WTC11 (cell line): ENCODE results near the gene RPS6KA5. TPM values are rescaled to one million over a fixed set of nuclear protein-coding genes. Genes with fewer than 3 reads are reported as not detected.
"Not testable (repeated sequence)": the region's sequence is repeated elsewhere in the genome, so short reads cannot be mapped to it uniquely, and the experiment has no call there.

Experiments used
- ATAC-seq: fragments of 200-7000 bp; cut with Tn5 transposase; 2 replicates; pipeline ENCODE4 v1.10.0; 2021; ENCODE audit warnings: mild to moderate bottlenecking, moderate library complexity
- CTCF ChIA-PET: fragments of 300-600 bp; sonication (Branson Sonifier 250); formaldehyde crosslinking; loops from one replicate; lab custom pipeline; 2021; ENCODE audit warnings: antibody characterized with exemption; lab: Charles Lee
- POLR2A ChIA-PET: fragments of 350-600 bp; sonication (Branson Sonifier 250); formaldehyde crosslinking; loops from one replicate; lab custom pipeline; 2021; ENCODE audit warnings: antibody characterized with exemption; lab: Charles Lee
- DNase-seq: peaks from one replicate; pipeline ENCODE4 v3.0.0; 2021; ENCODE audit warnings: low spot score
- H3K27ac Mint-ChIP-seq: 2 replicates; pipeline ENCODE4 v1.8.0; 2021; ENCODE audit warnings: mixed read lengths
- H3K27me3 Mint-ChIP-seq: 2 replicates; pipeline ENCODE4 v1.8.0; 2021; ENCODE audit warnings: low read depth, mild to moderate bottlenecking, moderate library complexity, mixed read lengths
- H3K36me3 Mint-ChIP-seq: 2 replicates; pipeline ENCODE4 v1.8.0; 2021; ENCODE audit warnings: mixed read lengths
- H3K4me1 Mint-ChIP-seq: 2 replicates; pipeline ENCODE4 v1.8.0; 2022; ENCODE audit warnings: mixed read lengths
- H3K4me3 Mint-ChIP-seq: 2 replicates; pipeline ENCODE4 v1.8.0; 2021; ENCODE audit warnings: mild to moderate bottlenecking, moderate library complexity, mixed read lengths
- H3K9me3 Mint-ChIP-seq: 2 replicates; pipeline ENCODE4 v1.8.0; 2021; ENCODE audit warnings: mixed read lengths
- ARID4B ChIP-seq: sonication (generic); formaldehyde crosslinking; IDR thresholded peaks from 2 replicates; pipeline ENCODE4 v1.8.0; 2023; ENCODE audit warnings: missing genetic modification reagents, mild to moderate bottlenecking, borderline replicate concordance
- CDX4 ChIP-seq: fragments of 250-450 bp; sonication (Bioruptor Pico); IDR thresholded peaks from 2 replicates; pipeline ENCODE4 v1.9.0; 2021; ENCODE audit warnings: moderate library complexity, mild to moderate bottlenecking, inconsistent platforms, borderline replicate concordance
- EMX1 ChIP-seq: fragments of 250-450 bp; sonication (Bioruptor Pico); IDR thresholded peaks from 2 replicates; pipeline ENCODE4 v1.8.0; 2021; ENCODE audit warnings: mild to moderate bottlenecking
- ERG ChIP-seq: fragments of 250-450 bp; sonication (Bioruptor Pico); IDR thresholded peaks from 2 replicates; pipeline ENCODE4 v1.8.0; 2021; ENCODE audit warnings: mild to moderate bottlenecking
- ESRRA ChIP-seq: sonication (generic); formaldehyde crosslinking; IDR thresholded peaks from 2 replicates; pipeline ENCODE4 v1.8.1; 2022; ENCODE audit warnings: mild to moderate bottlenecking, missing genetic modification reagents, borderline replicate concordance
- ETV6 ChIP-seq: sonication (generic); formaldehyde crosslinking; IDR thresholded peaks from 2 replicates; pipeline ENCODE4 v1.8.1; 2022; ENCODE audit warnings: mild to moderate bottlenecking, missing genetic modification reagents
- JAZF1 ChIP-seq: fragments of 250-450 bp; sonication (Bioruptor Pico); IDR thresholded peaks from 2 replicates; pipeline ENCODE4 v1.9.0; 2021; ENCODE audit warnings: moderate library complexity, mild to moderate bottlenecking, inconsistent platforms
- NR3C1 ChIP-seq: sonication (generic); formaldehyde crosslinking; conservative IDR thresholded peaks from 2 replicates; pipeline ENCODE4 v1.8.1; 2023; ENCODE audit warnings: low read depth, mild to moderate bottlenecking, missing genetic modification reagents
- SMAD4 ChIP-seq: sonication (generic); formaldehyde crosslinking; IDR thresholded peaks from 2 replicates; pipeline ENCODE4 v1.8.0; 2022; ENCODE audit warnings: mild to moderate bottlenecking, missing genetic modification reagents
- TEAD4 ChIP-seq: sonication (generic); formaldehyde crosslinking; IDR thresholded peaks from 2 replicates; pipeline ENCODE4 v1.8.0; 2022; ENCODE audit warnings: mild to moderate bottlenecking, missing genetic modification reagents
- USF2 ChIP-seq: sonication (generic); formaldehyde crosslinking; IDR thresholded peaks from 2 replicates; pipeline ENCODE4 v1.8.1; 2023; ENCODE audit warnings: mild to moderate bottlenecking, missing genetic modification reagents, moderate library complexity
- ZNF219 ChIP-seq: sonication (generic); formaldehyde crosslinking; IDR thresholded peaks from 2 replicates; pipeline ENCODE4 v1.8.0; 2023; ENCODE audit warnings: missing genetic modification reagents, mild to moderate bottlenecking, borderline replicate concordance
- ZNF396 ChIP-seq: fragments of 250-450 bp; sonication (Bioruptor Pico); IDR thresholded peaks from 2 replicates; pipeline ENCODE4 v1.8.0; 2021; ENCODE audit warnings: mild to moderate bottlenecking, moderate library complexity, borderline replicate concordance
- ZNF423 ChIP-seq: fragments of 250-450 bp; sonication (Bioruptor Pico); IDR thresholded peaks from 2 replicates; pipeline ENCODE4 v2.1.2; 2022; ENCODE audit warnings: mild to moderate bottlenecking, moderate library complexity
- total RNA-seq: library from RNA; stranded (reverse); gene quantifications from 3 replicates; pipeline ENCODE4 v1.2.3, GENCODE V29; 2021

Gene RPS6KA5
- total RNA-seq, 1 experiment from 2014 or later: 5.2 TPM

GRCh38 chr14:90858511-90858910, 201.9 kb downstream of the RPS6KA5 start (continued):
- TF ChIP-seq ARID4B (CRISPR knock-in tag) (no peak), NR3C1 (no peak), CDX4 (no peak)

GRCh38 chr14:90857866-90858265, 202.6 kb downstream of the RPS6KA5 start:
- no peaks in the 10 kb centered on the region for H3K9me3 Mint-ChIP-seq

GRCh38 chr14:90856115-90856514, 204.3 kb downstream of the RPS6KA5 start:
- not testable (repeated sequence) for H3K4me3 Mint-ChIP-seq, DNase-seq, H3K9me3 Mint-ChIP-seq, ATAC-seq, H3K4me1 Mint-ChIP-seq, H3K36me3 Mint-ChIP-seq, H3K27ac Mint-ChIP-seq, H3K27me3 Mint-ChIP-seq
- POLR2A ChIA-PET: interaction anchor here (0.7 kb wide), 2 partner anchors 18 to 973 kb away, joined by 4 to 7 read pairs; no protein-coding TSS in a partner anchor
- CTCF ChIA-PET: interaction anchor here (0.7 to 1.0 kb wide), 4 partner anchors 9 to 394 kb away, joined by 3 to 5 read pairs (median 4); no protein-coding TSS in a partner anchor

More at GRCh38 chr14:90857866-90858265, 202.6 kb downstream of the RPS6KA5 start:
- ChIA-PET CTCF (interaction anchor here (1.0 kb wide), 1 partner anchor 45 kb away, joined by 6 read pairs; no protein-coding TSS in a partner anchor), POLR2A (no interaction called here)
- Mint-ChIP-seq H3K27ac (no peak overlapping the region), H3K4me1 (no peaks in the 10 kb centered on the region), H3K36me3 (no peaks in the 10 kb centered on the region), H3K27me3 (no peaks in the 10 kb centered on the region), H3K4me3 (no peak overlapping the region)
- ATAC-seq: no peak
- no peak for DNase-seq
- TF ChIP-seq SMAD4 (CRISPR knock-in tag) (no peak), ESRRA (CRISPR knock-in tag) (no peak), ZNF219 (CRISPR knock-in tag) (no peak), EMX1 (no peak), JAZF1 (CRISPR knock-in tag) (no peak), ERG (CRISPR knock-in tag) (no peak), ZNF423 (no peak), ZNF396 (CRISPR knock-in tag) (no peak), USF2 (no peak), TEAD4 (CRISPR knock-in tag) (no peak)

- ATAC-seq (no peak), DNase-seq (no peak)
- no peak for TF ChIP-seq ETV6 (CRISPR knock-in tag)
- Mint-ChIP-seq H3K27me3 (no peaks in the 10 kb centered on the region), H3K4me1 (peaks cover 11% of the 10 kb centered on the region), H3K27ac (no peak overlapping the region), H3K36me3 (no peaks in the 10 kb centered on the region), H3K9me3 (no peaks in the 10 kb centered on the region), H3K4me3 (no peak overlapping the region)
- ChIA-PET POLR2A (no interaction called here), CTCF (no interaction called here)
Measured at GRCh38 chr14:90853116-90853515, 207.3 kb downstream of the RPS6KA5 start.
